SHP77 treated with DMSO at 0.1 percent for 48 hours (cell line): ENCODE results near the gene HDGF.
A peak's percentile ranks its signal among the peaks of the same experiment; 100 is the strongest.

ENCODE experiments used
- DNase-seq: peaks from one replicate; lab custom pipeline; 2025; lab: John Stamatoyannopoulos, UW

The HDGF gene

GRCh38 chr1:156746728-156747631 is 4.5 kb downstream of the HDGF start:
- peak; percentile 89 for DNase-seq

GRCh38 chr1:156746406-156746727 is 5.1 kb downstream of the HDGF start:
- no peak for DNase-seq

GRCh38 chr1:156745881-156746280 is 5.6 kb downstream of the HDGF start:
- no peak for DNase-seq

GRCh38 chr1:156744786-156745419 is 6.6 kb downstream of the HDGF start:
- no peak for DNase-seq

GRCh38 chr1:156744344-156744743 is 7.1 kb downstream of the HDGF start:
- DNase-seq = no peak

GRCh38 chr1:156743367-156744302 is 7.8 kb downstream of the HDGF start:
- no peak for DNase-seq

GRCh38 chr1:156742801-156743200 is 8.7 kb downstream of the HDGF start:
- DNase-seq = no peak

GRCh38 chr1:156742017-156742416 is 9.5 kb downstream of the HDGF start:
- DNase-seq = no peak

- DNase-seq = no peak
Measured at GRCh38 chr1:156741481-156741983, 9.9 kb downstream of the HDGF start.

- DNase-seq = peak; percentile 100
Measured at GRCh38 chr1:156740741-156741480, 10.6 kb downstream of the HDGF start, which contains the start of gene MRPL24. Gene MRPL24 (minus strand): TSS chr1:156741088. CDS start chr1:156738704, 2,384 bp downstream.

GRCh38 chr1:156740237-156740740 is 11.2 kb downstream of the HDGF start:
- peak; percentile 60 for DNase-seq

GRCh38 chr1:156738916-156739315 is 12.6 kb downstream of the HDGF start:
- no peak for DNase-seq

GRCh38 chr1:156738407-156738806 is 13.1 kb downstream of the HDGF start:
- no peak for DNase-seq

- DNase-seq = no peak
Measured at GRCh38 chr1:156733989-156734584, 17.4 kb downstream of the HDGF start.

GRCh38 chr1:156728599-156729462 is 22.6 kb downstream of the HDGF start, which contains the start of gene ISG20L2:
Gene ISG20L2 (minus strand): TSS chr1:156728766. CDS start chr1:156727652, 1,114 bp downstream.
- DNase-seq = peak; percentile 99

- peak; percentile 84 for DNase-seq
Measured at GRCh38 chr1:156727926-156728598, 23.4 kb downstream of the HDGF start, which contains the start of gene METTL25B. Gene METTL25B (plus strand): TSS chr1:156728469. CDS start chr1:156729105, 636 bp downstream.

- no peak for DNase-seq
Measured at GRCh38 chr1:156727492-156727891, 24.0 kb downstream of the HDGF start.

GRCh38 chr1:156726549-156727226 is 24.8 kb downstream of the HDGF start:
- peak; percentile 79 for DNase-seq
